Transverse colon (tissue), 3 donors: Measurements from ENCODE around the gene SRM.

Source experiments
- CTCF ChIP-seq, 5 experiments: fragments of 200-600 bp in 3 of 5; fragments of 450-650 bp in 2 of 5; sonication (generic) in 3 of 5; IDR thresholded peaks; 1 replicate in 2 of 5; 2 replicates in 3 of 5; pipeline ENCODE4 v1.5.1; 2016 to 2017; ENCODE audit warnings: antibody characterized with exemption in 5 of 5, inconsistent platforms in 3 of 5, mild to moderate bottlenecking in 2 of 5, moderate library complexity in 1 of 5
- EP300 ChIP-seq: sonication (generic); formaldehyde crosslinking; IDR thresholded peaks from one replicate; pipeline ENCODE4 v1.6.1; 2017; ENCODE audit warnings: antibody characterized with exemption, low read depth

DNA sequence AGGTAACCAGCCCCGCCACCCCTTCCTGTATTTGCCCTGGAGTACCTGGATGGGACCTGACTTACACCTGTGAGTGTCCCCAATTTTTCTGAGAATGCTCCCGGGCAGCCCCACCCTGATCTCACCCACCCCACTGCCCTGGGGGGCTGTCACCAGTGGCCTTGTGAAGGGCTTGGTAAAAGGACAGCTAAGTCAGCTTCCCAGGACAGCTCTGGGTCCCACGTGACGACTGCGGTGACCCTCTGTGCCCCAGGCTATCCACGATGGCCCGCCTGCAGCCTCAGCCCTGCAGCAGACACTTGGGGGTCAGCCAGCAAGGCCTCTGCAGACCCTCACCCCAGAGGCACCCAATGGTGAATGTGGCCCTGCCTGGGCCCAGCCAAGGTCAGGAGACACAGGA lies 5.6 kb downstream of the SRM start:
- TF ChIP-seq EP300 = no peak
- TF ChIP-seq CTCF (IDR thresholded peaks at IDR 0.05) = no peak
